Epidermal melanocyte (primary cell): ENCODE measurements around the gene SH2B3.

Source experiments
- DNase-seq: peaks from one replicate; pipeline ENCODE4 v3.0.0; 2011; ENCODE audit warnings: low spot score; ENCODE audit not compliant: insufficient read length

The SH2B3 gene

GRCh38 chr12:111427417-111428074 is 21.8 kb downstream of the SH2B3 start:
- DNase-seq, result no peak

GRCh38 chr12:111428081-111428727 is 22.5 kb downstream of the SH2B3 start:
- DNase-seq, result no peak

GRCh38 chr12:111428728-111429175 is 23.0 kb downstream of the SH2B3 start:
- DNase-seq, result no peak

- no peak for DNase-seq
Observed at GRCh38 chr12:111429828-111430432, 24.2 kb downstream of the SH2B3 start.

- no peak for DNase-seq
Observed at GRCh38 chr12:111430433-111431353, 25.0 kb downstream of the SH2B3 start.

GRCh38 chr12:111431772-111432171 is 26.0 kb downstream of the SH2B3 start:
- DNase-seq, result no peak

- DNase-seq, result no peak
Observed at GRCh38 chr12:111434049-111434448, 28.3 kb downstream of the SH2B3 start.

- no peak for DNase-seq
Observed at GRCh38 chr12:111434680-111435338, 29.1 kb downstream of the SH2B3 start.

GRCh38 chr12:111435661-111436201 is 30.0 kb downstream of the SH2B3 start:
- no peak for DNase-seq

- no peak for DNase-seq
Observed at GRCh38 chr12:111436266-111436665, 30.5 kb downstream of the SH2B3 start.

GRCh38 chr12:111436811-111437210 is 31.1 kb downstream of the SH2B3 start:
- DNase-seq, result no peak

GRCh38 chr12:111437816-111438454 is 32.2 kb downstream of the SH2B3 start:
- DNase-seq, result no peak

- DNase-seq, result no peak
Observed at GRCh38 chr12:111438481-111438880, 32.8 kb downstream of the SH2B3 start.

GRCh38 chr12:111439657-111440151 is 34.0 kb downstream of the SH2B3 start:
- no peak for DNase-seq

- no peak for DNase-seq
Observed at GRCh38 chr12:111440152-111440551, 34.4 kb downstream of the SH2B3 start.

GRCh38 chr12:111440631-111441030 is 34.9 kb downstream of the SH2B3 start:
- DNase-seq, result no peak

- no peak for DNase-seq
Observed at GRCh38 chr12:111441107-111441928, 35.6 kb downstream of the SH2B3 start.

GRCh38 chr12:111442301-111443045 is 36.8 kb downstream of the SH2B3 start:
- no peak for DNase-seq

GRCh38 chr12:111443086-111443485 is 37.4 kb downstream of the SH2B3 start:
- no peak for DNase-seq
